GM12872 (cell line): Measurements from ENCODE around the gene SULT1A2.
A peak's percentile ranks its signal among the peaks of the same experiment; 100 is the strongest.

Source experiments
- TF ChIP-seq, protein P1 (sequence below): IDR thresholded peaks from 3 replicates; pipeline ENCODE4 v1.5.1; 2011; ENCODE audit warnings: low read depth, mild to moderate bottlenecking, low read length, moderate library complexity; ENCODE audit not compliant: insufficient read depth

SULT1A2 gene

GRCh38 chr16:28554634-28555423 is 42.0 kb downstream of the SULT1A2 start:
- TF ChIP-seq, protein P1, sequence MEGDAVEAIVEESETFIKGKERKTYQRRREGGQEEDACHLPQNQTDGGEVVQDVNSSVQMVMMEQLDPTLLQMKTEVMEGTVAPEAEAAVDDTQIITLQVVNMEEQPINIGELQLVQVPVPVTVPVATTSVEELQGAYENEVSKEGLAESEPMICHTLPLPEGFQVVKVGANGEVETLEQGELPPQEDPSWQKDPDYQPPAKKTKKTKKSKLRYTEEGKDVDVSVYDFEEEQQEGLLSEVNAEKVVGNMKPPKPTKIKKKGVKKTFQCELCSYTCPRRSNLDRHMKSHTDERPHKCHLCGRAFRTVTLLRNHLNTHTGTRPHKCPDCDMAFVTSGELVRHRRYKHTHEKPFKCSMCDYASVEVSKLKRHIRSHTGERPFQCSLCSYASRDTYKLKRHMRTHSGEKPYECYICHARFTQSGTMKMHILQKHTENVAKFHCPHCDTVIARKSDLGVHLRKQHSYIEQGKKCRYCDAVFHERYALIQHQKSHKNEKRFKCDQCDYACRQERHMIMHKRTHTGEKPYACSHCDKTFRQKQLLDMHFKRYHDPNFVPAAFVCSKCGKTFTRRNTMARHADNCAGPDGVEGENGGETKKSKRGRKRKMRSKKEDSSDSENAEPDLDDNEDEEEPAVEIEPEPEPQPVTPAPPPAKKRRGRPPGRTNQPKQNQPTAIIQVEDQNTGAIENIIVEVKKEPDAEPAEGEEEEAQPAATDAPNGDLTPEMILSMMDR = no peak

- TF ChIP-seq, protein P1 = peak; percentile 33; the same call in 2 of the 3 replicates
Observed at GRCh38 chr16:28553776-28554633, 42.8 kb downstream of the SULT1A2 start, which contains the start of gene SGF29. TSS of gene SGF29 (plus strand) at chr16:28553920. CDS start at chr16:28581070, 27,150 bp downstream.

DNA sequence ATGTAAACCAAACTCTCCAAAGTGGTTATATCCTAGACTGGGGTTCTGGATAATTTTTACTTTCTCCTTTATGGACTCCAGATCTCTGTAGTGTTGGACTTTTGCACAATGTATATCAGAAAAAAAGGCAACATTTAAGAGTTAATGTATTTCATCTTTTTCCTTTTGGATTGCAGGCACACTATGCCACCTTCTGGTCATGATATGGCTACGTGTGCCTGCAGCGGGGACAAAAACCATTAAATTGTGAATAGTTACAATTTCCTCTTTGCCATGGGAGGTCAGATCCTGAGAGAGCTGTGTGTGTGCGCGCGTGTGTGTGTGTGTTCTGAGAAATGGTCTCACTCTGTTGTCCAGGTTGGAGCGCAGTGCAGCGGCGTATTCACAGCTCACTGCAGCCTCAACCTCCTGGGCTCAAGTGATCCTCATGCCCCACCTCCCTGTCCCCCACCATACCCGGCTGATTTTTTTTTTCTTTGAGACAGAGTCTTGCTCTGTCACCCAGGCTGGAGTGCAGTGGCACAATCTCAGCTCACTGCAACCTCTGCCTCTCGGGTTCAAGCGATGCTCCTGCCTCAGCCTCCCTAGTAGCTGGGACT is 47.5 kb downstream of the SULT1A2 start:
- TF ChIP-seq, protein P1 = peak; percentile 50

DNA sequence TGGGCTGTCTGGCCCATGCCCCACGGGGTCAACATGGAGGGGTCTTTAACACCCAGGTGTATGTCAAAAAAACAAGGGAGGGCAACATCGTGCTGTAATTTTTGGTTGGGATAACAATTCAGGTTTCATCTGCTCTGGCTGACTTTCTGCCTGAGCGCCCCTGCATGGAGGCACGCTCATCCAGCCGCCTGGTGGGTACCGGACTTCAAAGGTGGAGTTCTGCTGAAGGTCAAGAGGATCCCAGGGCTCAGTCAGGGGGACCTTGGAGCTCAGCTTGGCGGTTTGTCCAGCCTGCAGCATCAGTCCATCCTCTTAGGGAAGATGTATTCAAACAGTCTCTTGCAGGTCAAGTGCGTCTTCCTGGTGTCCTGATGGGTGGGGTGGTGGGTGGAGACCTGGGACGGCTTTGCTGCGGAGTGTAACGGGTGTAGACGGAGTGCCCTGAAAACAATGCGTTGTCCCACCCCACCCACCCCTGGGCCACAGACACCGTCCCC is 48.5 kb downstream of the SULT1A2 start:
- TF ChIP-seq, protein P1 = no peak

DNA sequence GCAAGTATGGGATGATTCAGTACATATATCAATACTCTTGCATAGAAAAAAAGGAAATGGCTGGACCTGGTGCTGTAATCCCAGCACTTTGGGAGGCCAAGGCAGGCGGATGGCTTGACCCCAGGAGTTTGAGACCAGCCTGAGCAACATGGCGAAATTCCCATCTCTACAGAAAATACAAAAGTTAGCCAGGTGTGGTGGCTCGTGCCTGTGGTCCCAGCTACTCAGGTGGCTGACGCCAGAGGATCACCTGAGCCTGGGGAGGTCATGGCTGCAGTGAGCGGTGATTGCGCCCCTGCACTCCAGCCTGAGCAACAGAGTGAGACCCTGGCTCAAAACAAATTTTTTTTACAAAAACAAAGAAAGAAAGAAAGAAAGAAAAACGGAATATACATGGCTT is 50.2 kb downstream of the SULT1A2 start:
- TF ChIP-seq, protein P1 = no peak

GRCh38 chr16:28544998-28545397 is 51.9 kb downstream of the SULT1A2 start:
- TF ChIP-seq, protein P1 = no peak

- TF ChIP-seq, protein P1 = no peak
Observed at GRCh38 chr16:28543072-28543471, 53.8 kb downstream of the SULT1A2 start.
